Fibroblast of skin of right biceps (primary cell): ENCODE data around the gene COL6A2.
A peak's percentile ranks its signal among the peaks of the same experiment; 100 is the strongest.

Experiments
- DNase-seq: peaks from one replicate; pipeline ENCODE4 v3.0.0-alpha.2; 2013

Gene COL6A2

DNA sequence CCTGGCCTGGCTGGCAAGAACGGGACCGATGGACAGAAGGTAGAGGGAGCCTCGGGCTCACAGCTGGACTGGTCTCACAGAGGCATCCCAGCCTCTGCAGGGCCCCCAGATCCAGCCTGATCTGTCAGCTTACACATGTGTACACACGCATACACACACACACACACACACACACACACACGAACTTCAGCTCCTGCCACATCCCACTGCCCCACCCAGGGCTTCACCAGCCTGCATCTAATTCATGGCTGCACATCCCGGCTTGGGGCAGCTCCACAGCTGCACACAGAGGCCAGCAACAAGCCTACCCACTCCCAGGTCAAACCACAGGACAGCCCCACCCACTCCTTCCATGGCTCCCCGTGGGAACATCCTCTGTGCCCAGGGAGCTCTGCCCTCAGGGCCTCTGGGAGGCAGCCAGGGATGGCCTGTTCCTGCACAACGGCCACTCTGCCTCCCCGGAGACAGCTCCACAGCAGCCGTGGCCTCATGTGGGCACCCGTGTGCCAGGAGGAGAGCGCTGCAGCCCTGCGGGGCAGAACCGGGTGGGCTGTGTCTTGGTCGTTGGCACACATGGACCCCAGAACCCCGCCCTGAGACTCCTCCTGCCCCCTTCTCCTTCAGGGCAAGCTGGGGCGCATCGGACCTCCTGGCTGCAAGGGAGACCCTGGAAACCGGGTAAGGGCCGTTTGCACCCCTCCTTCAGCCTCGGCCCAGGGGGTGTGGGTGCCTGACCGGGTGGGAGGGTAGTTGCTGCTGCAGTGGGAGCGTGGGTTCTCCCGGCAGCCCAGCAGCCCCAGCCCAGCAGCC is 19.1 kb downstream of the COL6A2 start:
- no peak for DNase-seq

DNA sequence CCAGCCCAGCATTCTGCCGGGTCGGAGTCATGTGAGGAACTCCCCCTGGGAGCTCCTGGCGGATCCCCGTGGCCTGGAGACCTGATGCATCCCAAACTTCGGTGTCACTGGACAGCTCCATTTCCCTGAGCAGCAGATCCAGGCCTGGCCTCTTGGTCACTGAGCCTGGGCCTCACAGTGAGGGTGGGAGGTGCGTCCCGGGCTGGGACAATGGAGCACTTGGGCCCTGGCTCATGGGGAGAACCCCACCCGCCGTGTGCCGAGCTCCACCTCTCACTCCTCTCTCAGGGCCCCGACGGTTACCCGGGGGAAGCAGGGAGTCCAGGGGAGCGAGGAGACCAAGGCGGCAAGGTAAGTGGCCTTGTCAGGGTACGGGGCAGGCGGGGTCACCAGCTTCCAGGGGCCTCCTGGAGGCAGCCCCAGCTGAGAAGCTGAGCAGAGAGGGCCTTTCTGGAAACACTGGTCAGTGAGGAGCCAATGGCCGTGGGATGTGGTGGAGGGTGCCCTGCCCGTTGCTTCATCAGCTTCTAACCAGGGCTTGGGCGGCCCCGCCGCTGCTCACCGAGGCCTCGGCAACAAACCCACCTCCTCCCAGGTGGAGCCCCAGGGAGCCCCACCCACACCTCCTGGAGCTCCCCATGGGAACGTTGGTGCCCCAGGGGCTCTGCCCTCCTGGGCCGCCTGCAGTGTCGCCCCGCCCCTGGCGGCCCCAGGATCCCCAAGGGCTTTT is 19.8 kb downstream of the COL6A2 start:
- DNase-seq: no peak

- DNase-seq: no peak
Measured at GRCh38 chr21:46118316-46119143, 20.6 kb downstream of the COL6A2 start.

DNA sequence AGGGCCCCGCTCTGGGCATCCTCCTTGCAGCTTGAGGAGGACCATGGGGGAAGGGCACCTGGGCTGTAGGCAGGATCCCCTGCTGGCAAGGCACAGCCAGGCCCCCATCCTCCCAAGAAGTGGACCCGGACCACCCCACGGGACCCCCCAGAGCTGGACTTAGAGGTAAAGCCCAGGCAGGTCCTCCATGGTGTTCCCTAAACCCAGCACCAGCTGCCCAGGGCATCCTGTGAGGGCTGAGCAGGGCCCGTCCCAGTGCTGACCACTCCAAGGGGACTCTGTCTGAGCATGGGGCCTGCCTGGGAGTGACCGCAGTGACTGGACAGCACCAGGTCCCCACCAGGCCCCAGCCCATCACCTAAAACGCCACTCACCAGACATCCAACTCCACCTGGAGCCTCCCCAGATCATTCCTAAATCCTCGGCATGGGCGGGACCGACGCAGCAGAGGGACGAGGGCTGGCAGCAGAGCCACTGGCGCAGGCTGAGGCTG is 21.3 kb downstream of the COL6A2 start:
- no peak for DNase-seq

DNA sequence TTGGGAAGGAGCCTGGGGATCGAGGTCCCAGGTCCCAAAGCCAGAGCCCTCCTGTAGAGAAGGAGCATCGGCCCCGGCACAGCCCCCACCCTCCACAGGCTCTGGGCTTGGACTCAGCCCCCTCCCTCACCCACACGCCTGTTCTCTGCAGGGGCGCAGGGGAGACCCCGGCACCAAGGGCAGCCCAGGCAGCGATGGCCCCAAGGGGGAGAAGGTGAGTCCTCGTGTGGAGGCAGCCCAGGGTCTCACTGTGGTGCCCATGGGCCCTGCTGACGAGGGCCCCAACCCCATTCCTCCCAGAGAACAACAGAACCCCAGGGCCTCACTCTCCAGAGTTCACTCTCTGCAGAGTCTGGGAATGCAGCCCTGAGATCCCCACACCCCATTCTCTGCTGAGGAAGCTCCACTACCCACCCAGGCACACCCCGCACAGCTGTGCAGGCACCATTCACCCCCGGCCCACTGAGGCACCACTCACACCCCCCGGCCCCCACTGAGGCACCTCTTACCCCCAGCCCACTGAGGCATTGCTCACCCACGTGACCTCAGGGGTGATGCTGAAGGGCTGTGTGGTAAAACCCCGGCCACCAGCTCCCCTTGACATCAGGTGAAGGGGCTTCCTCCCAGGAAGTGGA is 21.8 kb downstream of the COL6A2 start:
- no peak for DNase-seq

DNA sequence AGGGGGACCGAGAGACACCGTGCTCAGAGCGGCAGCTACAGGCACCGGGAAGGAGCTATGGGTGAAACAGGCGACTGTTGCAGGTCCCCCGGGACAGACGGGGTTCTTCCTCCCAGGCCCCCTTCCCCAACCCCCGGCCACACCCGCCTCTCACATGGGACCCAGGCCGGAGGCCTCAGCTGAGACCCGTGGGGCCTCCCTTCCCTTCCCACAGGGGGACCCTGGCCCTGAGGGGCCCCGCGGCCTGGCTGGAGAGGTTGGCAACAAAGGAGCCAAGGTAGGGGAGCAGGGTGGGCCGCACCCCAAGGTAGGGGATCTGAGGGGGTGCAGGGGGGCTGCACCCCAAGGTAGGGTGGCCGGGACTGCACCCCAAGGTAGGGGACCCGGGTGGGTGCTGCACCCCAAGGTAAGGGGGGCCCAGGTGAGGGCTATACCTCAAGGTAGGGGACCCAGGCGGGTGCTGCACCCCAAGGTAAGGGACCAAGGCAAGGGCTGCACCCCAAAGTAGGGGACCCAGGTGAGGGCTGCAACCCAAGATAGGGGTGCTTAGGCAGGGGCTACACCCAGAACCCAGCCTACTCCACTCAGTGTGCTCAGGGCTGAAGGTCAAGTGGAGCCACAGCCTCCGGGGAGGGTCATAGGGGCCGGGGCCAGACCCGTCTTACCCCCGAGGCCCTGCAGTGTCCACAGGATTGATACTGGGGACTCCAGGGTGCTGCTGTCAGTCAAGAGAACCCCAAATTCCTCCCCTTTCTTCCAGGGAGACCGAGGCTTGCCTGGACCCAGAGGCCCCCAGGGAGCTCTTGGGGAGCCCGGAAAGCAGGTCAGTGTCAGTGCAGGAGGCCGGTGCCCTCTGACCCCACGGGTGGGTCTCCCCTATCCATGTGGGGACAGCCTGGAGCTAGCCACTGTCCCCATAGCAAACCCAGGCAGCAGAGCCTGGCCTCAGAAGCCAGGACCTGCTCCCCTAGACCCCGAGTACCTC is 22.7 kb downstream of the COL6A2 start:
- DNase-seq: no peak

- DNase-seq: no peak
Measured at GRCh38 chr21:46121286-46122221, 23.6 kb downstream of the COL6A2 start.

- DNase-seq: peak; percentile 70
Measured at GRCh38 chr21:46122237-46122671, 24.3 kb downstream of the COL6A2 start.

- no peak for DNase-seq
Measured at GRCh38 chr21:46122758-46123683, 25.1 kb downstream of the COL6A2 start.

DNA sequence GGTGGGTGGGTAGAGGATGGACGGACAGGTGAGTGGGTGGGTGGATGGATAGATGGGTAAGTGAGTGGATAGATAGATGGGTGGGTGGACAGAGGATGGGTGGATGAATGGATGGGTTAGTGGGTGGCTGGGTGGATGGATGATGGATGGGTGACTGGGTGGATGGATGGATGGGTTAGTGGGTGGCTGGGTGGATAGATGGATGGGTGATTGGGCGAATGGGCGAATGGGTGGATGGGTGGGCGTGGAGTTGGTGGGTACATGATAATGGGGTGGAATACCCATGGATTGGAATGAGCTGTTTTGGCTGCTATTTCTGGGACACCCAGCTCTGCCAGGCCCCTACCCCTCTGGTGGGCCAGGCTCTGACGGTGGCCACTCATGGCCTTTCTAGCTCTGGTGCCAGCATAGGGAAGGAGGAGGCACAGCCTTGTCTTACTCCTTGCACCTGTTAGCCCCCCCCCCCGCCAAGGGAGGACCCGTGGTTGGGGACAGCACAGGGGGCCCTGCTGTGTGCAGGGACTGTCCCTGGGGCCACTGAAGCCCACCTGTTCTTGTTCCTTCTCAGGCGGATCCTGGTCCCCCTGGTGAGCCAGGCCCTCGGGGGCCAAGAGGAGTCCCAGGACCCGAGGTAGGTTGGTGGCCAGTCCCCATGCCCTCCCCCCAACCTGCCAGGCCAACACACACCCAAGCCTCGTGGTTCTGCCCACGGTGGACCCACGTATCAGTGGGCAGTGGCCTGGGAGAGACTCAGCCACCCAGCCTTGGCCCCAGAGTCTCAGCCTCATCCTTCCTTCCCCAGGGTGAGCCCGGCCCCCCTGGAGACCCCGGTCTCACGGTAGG is 26.4 kb downstream of the COL6A2 start:
- no peak for DNase-seq

DNA sequence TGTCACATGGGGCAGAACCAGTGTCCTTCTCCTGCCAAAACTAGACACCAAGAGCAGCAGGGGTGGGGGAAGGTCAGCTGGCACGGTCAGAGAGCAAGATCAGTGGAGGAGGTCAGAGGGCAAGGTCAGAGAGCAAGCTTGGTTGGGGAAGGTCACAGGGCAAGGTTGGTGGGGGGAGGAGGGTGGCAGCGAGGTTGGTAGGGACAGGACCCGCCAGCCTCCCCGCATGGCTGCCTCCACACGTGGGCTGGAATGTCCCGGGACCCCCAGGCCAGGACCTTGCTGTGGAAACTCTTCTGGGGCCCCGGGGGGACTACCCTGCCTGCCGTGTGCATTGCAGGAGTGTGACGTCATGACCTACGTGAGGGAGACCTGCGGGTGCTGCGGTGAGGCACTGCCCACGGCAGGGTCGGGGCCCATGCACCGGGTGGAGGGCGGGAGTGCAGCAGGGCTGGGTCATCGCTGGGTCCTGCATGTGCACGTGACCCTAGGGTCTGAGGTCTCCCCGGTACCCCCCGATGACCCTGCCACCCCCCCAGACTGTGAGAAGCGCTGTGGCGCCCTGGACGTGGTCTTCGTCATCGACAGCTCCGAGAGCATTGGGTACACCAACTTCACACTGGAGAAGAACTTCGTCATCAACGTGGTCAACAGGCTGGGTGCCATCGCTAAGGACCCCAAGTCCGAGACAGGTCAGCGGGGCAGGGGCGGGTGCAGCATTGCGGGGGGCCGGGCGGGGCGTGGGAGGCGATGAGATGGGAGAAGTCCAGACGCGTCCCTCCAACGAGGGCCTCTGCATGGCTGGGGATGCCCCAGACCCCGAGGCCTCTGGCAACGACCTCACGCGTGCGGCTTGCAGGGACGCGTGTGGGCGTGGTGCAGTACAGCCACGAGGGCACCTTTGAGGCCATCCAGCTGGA is 27.3 kb downstream of the COL6A2 start:
- DNase-seq: no peak

DNA sequence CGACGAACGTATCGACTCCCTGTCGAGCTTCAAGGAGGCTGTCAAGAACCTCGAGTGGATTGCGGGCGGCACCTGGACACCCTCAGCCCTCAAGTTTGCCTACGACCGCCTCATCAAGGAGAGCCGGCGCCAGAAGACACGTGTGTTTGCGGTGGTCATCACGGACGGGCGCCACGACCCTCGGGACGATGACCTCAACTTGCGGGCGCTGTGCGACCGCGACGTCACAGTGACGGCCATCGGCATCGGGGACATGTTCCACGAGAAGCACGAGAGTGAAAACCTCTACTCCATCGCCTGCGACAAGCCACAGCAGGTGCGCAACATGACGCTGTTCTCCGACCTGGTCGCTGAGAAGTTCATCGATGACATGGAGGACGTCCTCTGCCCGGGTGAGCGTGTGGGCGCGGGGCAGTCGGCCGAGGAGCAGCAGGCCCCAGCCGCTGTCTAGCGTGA is 28.0 kb downstream of the COL6A2 start:
- DNase-seq: no peak

- no peak for DNase-seq
Measured at GRCh38 chr21:46126309-46127238, 28.7 kb downstream of the COL6A2 start.

GRCh38 chr21:46127239-46128105 is 29.6 kb downstream of the COL6A2 start:
- no peak for DNase-seq
